Glutamatergic neuron (in vitro differentiated cells): ENCODE results near the gene ASCL2. TPM values are rescaled to one million over a fixed set of nuclear protein-coding genes. Genes with fewer than 3 reads are reported as not detected.

Experiments used
- DNase-seq: peaks from one replicate; pipeline ENCODE4 v3.0.0; 2022
- H3K27ac Mint-ChIP-seq: one replicate; pipeline ENCODE4 v1.8.0; 2020; ENCODE audit warnings: mild to moderate bottlenecking, mixed read lengths, inconsistent platforms; ENCODE audit not compliant: unreplicated experiment
- H3K27me3 Mint-ChIP-seq: one replicate; pipeline ENCODE4 v1.8.0; 2020; ENCODE audit warnings: mild to moderate bottlenecking, moderate library complexity, mixed read lengths, inconsistent platforms; ENCODE audit not compliant: unreplicated experiment
- H3K36me3 Mint-ChIP-seq: one replicate; pipeline ENCODE4 v1.8.0; 2020; ENCODE audit warnings: mild to moderate bottlenecking, mixed read lengths, inconsistent platforms; ENCODE audit not compliant: unreplicated experiment
- H3K4me1 Mint-ChIP-seq: one replicate; pipeline ENCODE4 v1.8.0; 2020; ENCODE audit warnings: mild to moderate bottlenecking, low read depth, mixed read lengths, inconsistent platforms; ENCODE audit not compliant: unreplicated experiment
- H3K4me3 Mint-ChIP-seq: one replicate; pipeline ENCODE4 v1.8.0; 2020; ENCODE audit warnings: mild to moderate bottlenecking, mixed read lengths, inconsistent platforms; ENCODE audit not compliant: unreplicated experiment
- H3K9me3 Mint-ChIP-seq: one replicate; pipeline ENCODE4 v1.8.0; 2020; ENCODE audit warnings: mild to moderate bottlenecking, moderate library complexity, mixed read lengths, inconsistent platforms; ENCODE audit not compliant: unreplicated experiment
- CTCF ChIP-seq: fragments of 200-600 bp; sonication (generic); IDR thresholded peaks from one replicate; pipeline ENCODE4 v1.5.0; 2021; ENCODE audit not compliant: partially characterized antibody, unreplicated experiment
- total RNA-seq: library from RNA; stranded (reverse); fragmentation: NEBNext Ultra II Directional; extraction: Animal tissue kit (Norgen Biotek cat#: 25700); gene quantifications from one replicate; pipeline ENCODE4 v1.2.1, GENCODE V29; 2021; ENCODE audit not compliant: unreplicated experiment

ASCL2 gene
- total RNA-seq, 1 donor from 2014 or later, result not detected

- DNase-seq, result no peak
- peaks cover 5% of the 10 kb centered on the region for H3K36me3 Mint-ChIP-seq
- no peaks in the 10 kb centered on the region for H3K9me3 Mint-ChIP-seq
- no peaks in the 10 kb centered on the region for H3K4me1 Mint-ChIP-seq
- H3K27me3 Mint-ChIP-seq, result no peaks in the 10 kb centered on the region
- TF ChIP-seq CTCF, result no peak
- H3K27ac Mint-ChIP-seq, result no peak overlapping the region
- no peak overlapping the region for H3K4me3 Mint-ChIP-seq
Measured at GRCh38 chr11:2235588-2236326, 34.6 kb downstream of the ASCL2 start.

DNA sequence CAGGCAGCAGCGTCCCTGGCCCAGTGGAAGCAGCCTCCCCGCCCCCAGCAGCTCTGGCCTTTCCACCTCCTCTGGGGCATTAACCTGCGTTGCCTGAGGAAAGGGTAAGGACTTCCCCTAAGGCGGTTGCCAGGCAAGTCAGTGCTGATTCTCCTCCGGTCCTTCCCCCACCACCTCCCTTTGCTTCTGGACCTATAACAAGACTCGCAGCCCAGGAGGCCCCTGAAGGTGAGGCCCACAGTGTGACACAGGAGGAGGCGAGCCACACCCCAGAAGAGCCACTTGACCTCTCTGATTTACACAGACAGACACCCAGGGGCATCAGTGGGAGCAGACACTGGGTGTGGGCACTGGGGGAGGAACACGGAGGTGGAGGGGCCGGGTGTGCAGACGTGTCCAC lies 35.4 kb downstream of the ASCL2 start:
- no peak overlapping the region for H3K4me3 Mint-ChIP-seq
- TF ChIP-seq CTCF, result no peak
- peaks cover 5% of the 10 kb centered on the region for H3K36me3 Mint-ChIP-seq
- no peak overlapping the region for H3K27ac Mint-ChIP-seq
- H3K4me1 Mint-ChIP-seq, result no peaks in the 10 kb centered on the region
- H3K9me3 Mint-ChIP-seq, result no peaks in the 10 kb centered on the region
- no peak for DNase-seq
- H3K27me3 Mint-ChIP-seq, result no peaks in the 10 kb centered on the region

- Mint-ChIP-seq H3K27ac (no peak overlapping the region), H3K4me3 (no peak overlapping the region), H3K9me3 (no peaks in the 10 kb centered on the region), H3K4me1 (no peaks in the 10 kb centered on the region), H3K36me3 (peaks cover 5% of the 10 kb centered on the region), H3K27me3 (no peaks in the 10 kb centered on the region)
- TF ChIP-seq CTCF, result no peak
- no peak for DNase-seq
Measured at GRCh38 chr11:2233693-2234455, 36.5 kb downstream of the ASCL2 start.

GRCh38 chr11:2229713-2230297 lies 40.6 kb downstream of the ASCL2 start:
- H3K4me3 Mint-ChIP-seq, result no peak overlapping the region
- no peaks in the 10 kb centered on the region for H3K27me3 Mint-ChIP-seq
- DNase-seq, result no peak
- TF ChIP-seq CTCF, result no peak
- no peaks in the 10 kb centered on the region for H3K9me3 Mint-ChIP-seq
- H3K4me1 Mint-ChIP-seq, result no peaks in the 10 kb centered on the region
- no peak overlapping the region for H3K27ac Mint-ChIP-seq
- no peaks in the 10 kb centered on the region for H3K36me3 Mint-ChIP-seq
